Measurements from ENCODE around the gene KRTAP4-1. TPM values are rescaled to one million over a fixed set of nuclear protein-coding genes. Genes with fewer than 3 reads are reported as not detected.
"Not testable (repeated sequence)": the region's sequence is repeated elsewhere in the genome, so short reads cannot be mapped to it uniquely, and the experiment has no call there.

The KRTAP4-1 gene
- total RNA-seq, 4 donors from 2014 or later, result not detected

DNA sequence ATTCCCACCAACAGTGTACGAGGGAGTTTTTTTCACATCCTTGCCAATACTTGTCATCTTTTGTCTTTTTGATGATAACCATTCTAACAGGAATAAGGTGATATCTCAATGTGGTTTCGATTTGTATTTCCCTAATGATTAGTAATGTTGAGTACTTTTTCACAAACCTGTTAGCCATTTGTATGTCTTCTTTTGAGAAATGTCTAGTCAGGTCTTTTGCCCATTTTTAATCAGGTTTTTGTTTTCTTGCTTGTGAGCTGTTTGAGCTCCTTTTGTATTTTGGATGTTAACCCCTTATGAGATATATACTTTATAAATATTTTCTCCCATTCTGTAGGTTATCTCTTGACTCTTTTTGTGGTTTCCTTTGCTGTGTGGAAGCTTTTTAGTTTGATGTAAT, 33.2 kb downstream of the KRTAP4-1 start:
- Histone ChIP-seq H3K4me1 (no peaks in the 10 kb centered on the region), H3K9me3 (no peaks in the 10 kb centered on the region), H3K4me3 (no peak overlapping the region), H3K27ac (no peak overlapping the region), H3K36me3 (no peaks in the 10 kb centered on the region), H3K27me3 (no peaks in the 10 kb centered on the region)
- no peak for DNase-seq (ENCODE audit: low spot score in 2 of 2)
- WGBS, 2 donors, result 74 to 81% methylated on average over 2 of the region's 2 CpGs
- TF ChIP-seq POLR2A (IDR thresholded peaks at IDR 0.05) (no peak), CTCF (IDR thresholded peaks at IDR 0.05) (no peak), EP300 (IDR thresholded peaks at IDR 0.05) (no peak)

- Histone ChIP-seq H3K9me3 (no peaks in the 10 kb centered on the region), H3K36me3 (no peaks in the 10 kb centered on the region), H3K4me1 (no peaks in the 10 kb centered on the region), H3K4me3 (no peak overlapping the region), H3K27ac (no peak overlapping the region), H3K27me3 (no peaks in the 10 kb centered on the region)
- no peak for DNase-seq (ENCODE audit: low spot score in 2 of 2)
- no peak for TF ChIP-seq POLR2A (IDR thresholded peaks at IDR 0.05)
- no peak for TF ChIP-seq EP300 (IDR thresholded peaks at IDR 0.05)
- no peak for TF ChIP-seq CTCF (IDR thresholded peaks at IDR 0.05)
- WGBS, 2 donors, result 83 to 91% methylated on average over 4 of the region's 4 CpGs
Measured at GRCh38 chr17:41150026-41150425, 34.7 kb downstream of the KRTAP4-1 start.

GRCh38 chr17:41149652-41149985, 35.1 kb downstream of the KRTAP4-1 start, which contains the start of gene KRTAP4-5:
TSS of gene KRTAP4-5 (minus strand) at chr17:41149825. CDS start at chr17:41149767, 58 bp downstream.
- no peaks in the 10 kb centered on the region for H3K9me3 ChIP-seq
- H3K4me3 ChIP-seq, result no peak within 1 kb of the TSS
- no peaks in the 10 kb centered on the region for H3K27me3 ChIP-seq
- H3K4me1 ChIP-seq, result no peaks in the 10 kb centered on the region
- H3K27ac ChIP-seq, result no peak within 1 kb of the TSS
- no peak for DNase-seq (ENCODE audit: low spot score in 2 of 2)
- WGBS, 2 donors, result 61 to 86% methylated on average over 2 of the region's 2 CpGs
- H3K36me3 ChIP-seq, result no peaks in the 10 kb centered on the region
- TF ChIP-seq CTCF (IDR thresholded peaks at IDR 0.05) (no peak), EP300 (IDR thresholded peaks at IDR 0.05) (no peak), POLR2A (IDR thresholded peaks at IDR 0.05) (no peak)

GRCh38 chr17:41148971-41149651, 35.6 kb downstream of the KRTAP4-1 start:
- not testable (repeated sequence) for DNase-seq (ENCODE audit: low spot score in 2 of 2); H3K4me3 ChIP-seq; H3K4me1 ChIP-seq; H3K27me3 ChIP-seq; H3K27ac ChIP-seq; H3K9me3 ChIP-seq; H3K36me3 ChIP-seq
- 77 to 78% methylated on average over 8 to 9 of the region's 10 CpGs for whole genome bisulfite sequencing, 2 donors

DNA sequence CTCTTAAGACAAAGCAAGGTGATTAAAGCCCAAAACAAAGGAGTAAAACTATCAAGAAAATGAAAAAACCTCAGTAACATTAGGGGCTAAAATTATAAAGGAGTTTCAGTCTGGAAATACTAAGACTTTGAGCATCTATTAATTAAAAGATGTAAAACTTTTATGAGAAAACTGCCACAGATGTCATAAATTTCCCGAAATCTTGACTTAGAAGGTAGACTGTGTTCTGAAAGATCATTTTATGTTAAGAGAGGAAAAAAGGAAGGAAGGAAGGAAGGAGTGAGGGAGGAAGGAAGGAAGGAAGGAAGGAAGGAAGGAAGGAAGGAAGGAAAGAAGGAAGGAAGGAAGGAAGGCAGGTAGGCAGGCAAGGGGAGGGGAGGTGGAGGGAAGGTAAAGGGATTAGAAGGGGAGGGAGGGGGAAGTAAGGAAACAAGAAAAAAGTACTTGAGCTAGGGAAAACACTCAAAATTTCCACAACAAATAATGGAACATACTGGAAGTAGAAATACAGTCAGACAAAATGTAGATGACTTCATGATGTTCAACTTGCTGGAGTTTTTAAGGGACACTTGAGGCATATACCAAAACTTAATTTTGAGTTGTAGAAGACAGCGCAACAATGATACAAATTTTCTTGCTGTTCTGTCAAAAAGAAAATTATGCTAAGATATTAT, 37.0 kb downstream of the KRTAP4-1 start:
- 89 to 97% methylated on average over 2 of the region's 2 CpGs for WGBS, 2 donors
- H3K27me3 ChIP-seq, result no peaks in the 10 kb centered on the region
- no peaks in the 10 kb centered on the region for H3K4me1 ChIP-seq
- no peak for DNase-seq (ENCODE audit: low spot score in 2 of 2)
- H3K4me3 ChIP-seq, result no peak overlapping the region
- no peaks in the 10 kb centered on the region for H3K36me3 ChIP-seq
- peaks cover 0 to 19% (median 0%) of the 10 kb centered on the region in 4 donors for H3K9me3 ChIP-seq
- H3K27ac ChIP-seq, result no peak overlapping the region
- TF ChIP-seq EP300 (IDR thresholded peaks at IDR 0.05) (no peak), POLR2A (IDR thresholded peaks at IDR 0.05) (no peak), CTCF (IDR thresholded peaks at IDR 0.05) (no peak)
